GM23338 (cell line): ENCODE data around the gene RHBDD1.

Experiments used
- EZH2phosphoT487 ChIP-seq: fragments of 200-600 bp; sonication (generic); IDR thresholded peaks from one replicate; pipeline ENCODE4 v1.8.1; 2018; ENCODE audit warnings: antibody characterized with exemption; ENCODE audit not compliant: unreplicated experiment
- JUNB ChIP-seq: IDR thresholded peaks from one replicate; pipeline ENCODE4 v1.6.1; 2016; ENCODE audit warnings: antibody characterized with exemption; ENCODE audit not compliant: unreplicated experiment
- REST ChIP-seq: IDR thresholded peaks from one replicate; pipeline ENCODE4 v1.6.1; 2018; ENCODE audit warnings: antibody characterized with exemption; ENCODE audit not compliant: unreplicated experiment
- TF ChIP-seq, protein P1 (sequence below), 2 experiments: fragments of 200-600 bp in 1 of 2; sonication (generic) in 1 of 2; conservative IDR thresholded peaks; 2 replicates each; pipeline versions ENCODE4 v1.5.1 to v1.6.1; 2016 to 2017; ENCODE audit warnings: antibody characterized with exemption in 2 of 2, low read depth in 2 of 2, mild to moderate bottlenecking in 2 of 2, moderate library complexity in 1 of 2

DNA sequence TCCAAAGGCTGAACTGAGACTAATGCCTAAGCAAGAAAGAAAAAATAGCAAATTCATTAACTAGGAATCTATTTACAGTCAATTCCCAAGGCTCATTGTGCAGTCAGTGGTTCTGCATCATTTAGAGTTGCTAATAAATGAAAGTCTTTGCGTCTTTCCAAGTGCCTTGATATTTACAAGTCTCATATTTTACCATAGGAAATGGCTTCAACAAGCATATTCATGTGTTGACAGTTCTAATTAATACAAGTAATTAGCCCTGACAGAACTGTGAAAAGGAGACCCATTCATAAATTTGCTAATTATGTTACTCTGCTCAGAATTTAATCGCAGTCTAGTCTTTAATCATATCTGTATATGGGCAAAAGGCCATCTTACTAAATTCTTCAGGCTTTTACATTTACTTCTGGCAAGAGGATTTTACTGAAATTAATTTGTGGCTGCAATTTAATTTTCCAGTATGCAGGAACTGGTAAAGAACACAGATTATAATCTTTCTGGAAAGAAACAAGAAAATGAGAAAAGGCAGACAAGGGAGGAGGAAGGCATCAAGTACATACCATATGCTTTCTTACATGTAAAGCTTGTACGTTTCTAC lies 126.4 kb downstream of the RHBDD1 start:
- TF ChIP-seq, protein P1, sequence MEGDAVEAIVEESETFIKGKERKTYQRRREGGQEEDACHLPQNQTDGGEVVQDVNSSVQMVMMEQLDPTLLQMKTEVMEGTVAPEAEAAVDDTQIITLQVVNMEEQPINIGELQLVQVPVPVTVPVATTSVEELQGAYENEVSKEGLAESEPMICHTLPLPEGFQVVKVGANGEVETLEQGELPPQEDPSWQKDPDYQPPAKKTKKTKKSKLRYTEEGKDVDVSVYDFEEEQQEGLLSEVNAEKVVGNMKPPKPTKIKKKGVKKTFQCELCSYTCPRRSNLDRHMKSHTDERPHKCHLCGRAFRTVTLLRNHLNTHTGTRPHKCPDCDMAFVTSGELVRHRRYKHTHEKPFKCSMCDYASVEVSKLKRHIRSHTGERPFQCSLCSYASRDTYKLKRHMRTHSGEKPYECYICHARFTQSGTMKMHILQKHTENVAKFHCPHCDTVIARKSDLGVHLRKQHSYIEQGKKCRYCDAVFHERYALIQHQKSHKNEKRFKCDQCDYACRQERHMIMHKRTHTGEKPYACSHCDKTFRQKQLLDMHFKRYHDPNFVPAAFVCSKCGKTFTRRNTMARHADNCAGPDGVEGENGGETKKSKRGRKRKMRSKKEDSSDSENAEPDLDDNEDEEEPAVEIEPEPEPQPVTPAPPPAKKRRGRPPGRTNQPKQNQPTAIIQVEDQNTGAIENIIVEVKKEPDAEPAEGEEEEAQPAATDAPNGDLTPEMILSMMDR (conservative IDR thresholded peaks at IDR 0.05; ENCODE audit: low read depth in 2 of 2): no peak
- no peak for TF ChIP-seq REST
- no peak for TF ChIP-seq JUNB
- no peak for TF ChIP-seq EZH2phosphoT487
